GM23338 (cell line): ENCODE results near the gene MON1B. TPM values are rescaled to one million over a fixed set of nuclear protein-coding genes. Genes with fewer than 3 reads are reported as not detected.

Experiments
- ATAC-seq: fragments of 200-7000 bp; cut with Tn5 transposase; 3 replicates; pipeline ENCODE4 v1.9.1; 2020
- DNase-seq: peaks from one replicate; pipeline ENCODE4 v3.0.0-alpha.2; 2015; ENCODE audit warnings: low spot score
- H2AFZ ChIP-seq: fragments of 200-600 bp; sonication (generic); 2 replicates; pipeline ENCODE4 v1.8.0; 2016; ENCODE audit warnings: antibody characterized with exemption, mild to moderate bottlenecking, moderate library complexity
- H3F3A ChIP-seq: fragments of 200-600 bp; sonication (generic); replicated peaks from 2 replicates; pipeline ENCODE4 v1.8.0; 2017; ENCODE audit warnings: antibody characterized with exemption, mixed run types, low read depth
- H3K27ac ChIP-seq: fragments of 200-600 bp; sonication (generic); 2 replicates; pipeline ENCODE4 v1.6.1; 2016; ENCODE audit warnings: low read depth
- H3K27me3 ChIP-seq: fragments of 200-600 bp; sonication (generic); 2 replicates; pipeline ENCODE4 v1.8.0; 2016; ENCODE audit warnings: mild to moderate bottlenecking, mixed run types, moderate library complexity; ENCODE audit not compliant: insufficient read depth
- H3K36me3 ChIP-seq: fragments of 200-600 bp; sonication (generic); 2 replicates; pipeline ENCODE4 v1.8.0; 2016; ENCODE audit warnings: mild to moderate bottlenecking; ENCODE audit not compliant: insufficient read depth
- H3K4me1 ChIP-seq: fragments of 200-600 bp; sonication (generic); 2 replicates; pipeline ENCODE4 v1.8.0; 2016; ENCODE audit warnings: mild to moderate bottlenecking, moderate library complexity; ENCODE audit not compliant: insufficient read depth
- H3K4me2 ChIP-seq: fragments of 200-600 bp; sonication (generic); 2 replicates; pipeline ENCODE4 v1.7.1; 2017; ENCODE audit warnings: mixed run types
- H3K4me3 ChIP-seq: fragments of 200-600 bp; sonication (generic); 2 replicates; pipeline ENCODE4 v1.6.1; 2016; ENCODE audit warnings: mixed run types
- H3K79me2 ChIP-seq: fragments of 200-600 bp; sonication (generic); replicated peaks from 2 replicates; pipeline ENCODE4 v1.8.0; 2017; ENCODE audit warnings: mild to moderate bottlenecking; ENCODE audit not compliant: insufficient read depth
- H3K9me2 ChIP-seq: fragments of 200-600 bp; sonication (generic); 2 replicates; pipeline ENCODE4 v1.8.0; 2017; ENCODE audit not compliant: insufficient read depth
- H4K20me1 ChIP-seq: fragments of 200-600 bp; sonication (generic); replicated peaks from 2 replicates; pipeline ENCODE4 v1.8.0; 2017; ENCODE audit warnings: mild to moderate bottlenecking; ENCODE audit not compliant: insufficient read depth
- H3K27ac Mint-ChIP-seq: 2 replicates; pipeline ENCODE4 v1.8.0; 2020; ENCODE audit warnings: inconsistent platforms, mild to moderate bottlenecking, moderate library complexity, mixed read lengths
- H3K27me3 Mint-ChIP-seq: 3 replicates; pipeline ENCODE4 v1.8.0; 2022; ENCODE audit warnings: low read depth, mild to moderate bottlenecking, moderate library complexity, mixed read lengths, inconsistent platforms; ENCODE audit not compliant: insufficient read depth, poor library complexity
- H3K36me3 Mint-ChIP-seq: 3 replicates; pipeline ENCODE4 v1.8.0; 2021; ENCODE audit warnings: low read depth, mild to moderate bottlenecking, inconsistent platforms, moderate library complexity, mixed read lengths
- H3K4me1 Mint-ChIP-seq: 3 replicates; pipeline ENCODE4 v1.8.0; 2020; ENCODE audit warnings: mild to moderate bottlenecking, inconsistent platforms, mixed read lengths
- H3K4me3 Mint-ChIP-seq: 3 replicates; pipeline ENCODE4 v1.8.0; 2021; ENCODE audit warnings: moderate library complexity, mild to moderate bottlenecking, inconsistent platforms, mixed read lengths
- H3K9me3 Mint-ChIP-seq: 3 replicates; pipeline ENCODE4 v1.8.0; 2020; ENCODE audit warnings: moderate library complexity, mild to moderate bottlenecking, inconsistent platforms, mixed read lengths
- CREB1 ChIP-seq: fragments of 250-450 bp; sonication (Bioruptor Pico); IDR thresholded peaks from 2 replicates; pipeline ENCODE4 v1.5.0; 2020; ENCODE audit warnings: low read depth, mild to moderate bottlenecking, moderate library complexity
- EZH2phosphoT487 ChIP-seq: fragments of 200-600 bp; sonication (generic); IDR thresholded peaks from one replicate; pipeline ENCODE4 v1.8.1; 2018; ENCODE audit warnings: antibody characterized with exemption; ENCODE audit not compliant: unreplicated experiment
- NANOG ChIP-seq: IDR thresholded peaks from 2 replicates; pipeline ENCODE4 v1.6.1; 2016; ENCODE audit warnings: antibody characterized with exemption, borderline replicate concordance
- STAT1 ChIP-seq: IDR thresholded peaks from one replicate; pipeline ENCODE4 v1.6.1; 2016; ENCODE audit warnings: antibody characterized with exemption; ENCODE audit not compliant: unreplicated experiment
- ZNF331 ChIP-seq: fragments of 250-450 bp; sonication (Bioruptor Pico); IDR thresholded peaks from 2 replicates; pipeline ENCODE4 v1.5.0; 2020; ENCODE audit warnings: low read depth, mild to moderate bottlenecking, moderate library complexity
- polyA plus RNA-seq: library from polyadenylated mRNA; unstranded; fragments of >200 nt; fragmentation: Nextera tagmentation; extraction: Ambion mirVana; gene quantifications from 2 replicates; pipeline ENCODE4 v1.2.1, GENCODE V29; 2016
- total RNA-seq: library from RNA; depleted of rRNA; stranded (reverse); fragments of >200 nt; shearing (Covaris generic); gene quantifications from 2 replicates; pipeline ENCODE4 v1.2.3, GENCODE V29; 2014
- TF ChIP-seq, protein P1 (sequence below), 2 experiments: fragments of 200-600 bp in 1 of 2; sonication (generic) in 1 of 2; conservative IDR thresholded peaks; 2 replicates each; pipeline versions ENCODE4 v1.5.1 to v1.6.1; 2016 to 2017; ENCODE audit warnings: antibody characterized with exemption in 2 of 2, low read depth in 2 of 2, mild to moderate bottlenecking in 2 of 2, moderate library complexity in 1 of 2
- TF ChIP-seq, protein P2 (sequence below): IDR thresholded peaks from 2 replicates; pipeline ENCODE4 v1.6.1; 2016; ENCODE audit warnings: antibody characterized with exemption
- TF ChIP-seq, protein P3 (sequence below): fragments of 250-450 bp; sonication (Bioruptor Pico); IDR thresholded peaks from 2 replicates; pipeline ENCODE4 v1.5.0; 2020; ENCODE audit warnings: mild to moderate bottlenecking, moderate library complexity

MON1B gene
- total and polyA plus RNA-seq, 2 experiments from 2014 or later = 9.7 to 30.2 TPM

DNA sequence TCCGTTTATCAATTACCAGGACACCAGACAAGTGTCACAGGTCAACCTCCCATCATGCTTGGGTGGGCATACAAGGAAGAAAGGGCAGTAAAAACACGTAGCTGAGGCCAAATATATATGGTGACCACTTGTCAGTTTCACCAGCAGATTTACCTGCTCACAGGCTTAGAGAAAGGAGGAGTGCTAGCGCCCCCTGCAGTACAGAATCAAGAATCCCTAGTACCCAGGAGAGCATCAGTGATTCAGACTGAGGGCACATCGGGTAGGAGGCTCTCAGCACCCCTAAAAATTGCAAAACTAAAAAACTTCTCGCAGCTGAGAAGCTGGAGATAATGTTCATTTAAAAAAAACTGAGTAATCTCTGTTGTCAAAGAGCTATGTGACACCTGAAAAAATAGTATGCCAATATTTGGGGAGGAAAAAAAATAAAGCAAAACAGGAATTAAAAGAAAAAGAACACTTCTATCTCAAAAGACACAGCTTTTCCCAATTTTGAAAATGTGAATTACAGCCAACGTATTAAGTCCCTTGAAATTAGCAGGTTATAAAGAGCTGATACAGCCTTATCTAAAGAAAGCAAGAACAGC lies 21.2 kb upstream of the MON1B start:
- Histone ChIP-seq H3F3A (no peaks in the 10 kb centered on the region), H3K4me1 (no peaks in the 10 kb centered on the region), H3K4me3 (no peak overlapping the region), H3K79me2 (no peaks in the 10 kb centered on the region), H3K27ac (no peak overlapping the region), H3K27me3 (no peaks in the 10 kb centered on the region), H3K4me2 (no peak overlapping the region), H4K20me1 (no peaks in the 10 kb centered on the region), H2AFZ (no peak overlapping the region), H3K9me2 (peaks cover 3% of the 10 kb centered on the region; the same call in 1 of the 2 replicates), H3K36me3 (no peaks in the 10 kb centered on the region)
- H3K4me1 Mint-ChIP-seq = no peaks in the 10 kb centered on the region
- no peaks in the 10 kb centered on the region for H3K27me3 Mint-ChIP-seq
- DNase-seq (peak; percentile 87), ATAC-seq (peak; percentile 93)
- H3K36me3 Mint-ChIP-seq = no peaks in the 10 kb centered on the region
- H3K4me3 Mint-ChIP-seq = no peak overlapping the region
- peaks cover 8% of the 10 kb centered on the region for H3K9me3 Mint-ChIP-seq
- TF ChIP-seq, protein P1, sequence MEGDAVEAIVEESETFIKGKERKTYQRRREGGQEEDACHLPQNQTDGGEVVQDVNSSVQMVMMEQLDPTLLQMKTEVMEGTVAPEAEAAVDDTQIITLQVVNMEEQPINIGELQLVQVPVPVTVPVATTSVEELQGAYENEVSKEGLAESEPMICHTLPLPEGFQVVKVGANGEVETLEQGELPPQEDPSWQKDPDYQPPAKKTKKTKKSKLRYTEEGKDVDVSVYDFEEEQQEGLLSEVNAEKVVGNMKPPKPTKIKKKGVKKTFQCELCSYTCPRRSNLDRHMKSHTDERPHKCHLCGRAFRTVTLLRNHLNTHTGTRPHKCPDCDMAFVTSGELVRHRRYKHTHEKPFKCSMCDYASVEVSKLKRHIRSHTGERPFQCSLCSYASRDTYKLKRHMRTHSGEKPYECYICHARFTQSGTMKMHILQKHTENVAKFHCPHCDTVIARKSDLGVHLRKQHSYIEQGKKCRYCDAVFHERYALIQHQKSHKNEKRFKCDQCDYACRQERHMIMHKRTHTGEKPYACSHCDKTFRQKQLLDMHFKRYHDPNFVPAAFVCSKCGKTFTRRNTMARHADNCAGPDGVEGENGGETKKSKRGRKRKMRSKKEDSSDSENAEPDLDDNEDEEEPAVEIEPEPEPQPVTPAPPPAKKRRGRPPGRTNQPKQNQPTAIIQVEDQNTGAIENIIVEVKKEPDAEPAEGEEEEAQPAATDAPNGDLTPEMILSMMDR (conservative IDR thresholded peaks at IDR 0.05; ENCODE audit: low read depth in 2 of 2) = peak; percentile 91
- no peak for TF ChIP-seq CREB1 (CRISPR knock-in tag)
- H3K27ac Mint-ChIP-seq = no peak overlapping the region

DNA sequence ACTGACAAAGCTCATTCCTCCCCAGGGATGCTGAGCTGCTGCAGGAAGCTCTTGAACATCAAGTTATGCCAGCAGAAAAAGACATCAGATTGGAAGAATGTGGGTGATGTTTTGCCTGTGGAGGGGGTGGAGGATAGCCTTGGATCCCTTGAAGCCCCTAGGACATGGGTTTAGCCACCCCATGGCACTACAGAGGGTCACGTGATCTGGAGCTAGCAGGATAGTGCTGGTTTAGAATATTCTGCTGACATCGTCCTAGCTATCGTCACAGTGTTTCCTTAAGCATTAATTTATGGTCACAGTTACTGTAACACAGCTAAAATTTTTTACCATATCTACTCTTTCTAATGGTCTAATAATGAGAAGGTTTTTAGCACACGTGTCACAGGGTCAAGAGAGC lies 20.2 kb upstream of the MON1B start:
- no peaks in the 10 kb centered on the region for H3K4me1 Mint-ChIP-seq
- H3K36me3 Mint-ChIP-seq = no peaks in the 10 kb centered on the region
- no peaks in the 10 kb centered on the region for H3K4me1 ChIP-seq
- no peaks in the 10 kb centered on the region for H3K27me3 ChIP-seq
- H3K27me3 Mint-ChIP-seq = no peaks in the 10 kb centered on the region
- no peak overlapping the region for H3K27ac ChIP-seq
- no peak overlapping the region for H3K4me3 ChIP-seq
- no peak overlapping the region for H3K4me3 Mint-ChIP-seq
- DNase-seq = no peak
- H4K20me1 ChIP-seq = no peaks in the 10 kb centered on the region
- H3K9me3 Mint-ChIP-seq = peaks cover 5% of the 10 kb centered on the region
- H3K36me3 ChIP-seq = no peaks in the 10 kb centered on the region
- no peak overlapping the region for H3K27ac Mint-ChIP-seq
- no peak for ATAC-seq
- peaks cover 3% of the 10 kb centered on the region; the same call in 1 of the 2 replicates for H3K9me2 ChIP-seq
- no peak overlapping the region for H3K4me2 ChIP-seq
- H3K79me2 ChIP-seq = no peaks in the 10 kb centered on the region
- H2AFZ ChIP-seq = peak overlapping the region; percentile 47; the same call in 1 of the 2 replicates
- H3F3A ChIP-seq = no peaks in the 10 kb centered on the region
- TF ChIP-seq STAT1 = no peak
- no peak for TF ChIP-seq NANOG
- TF ChIP-seq, protein P2, sequence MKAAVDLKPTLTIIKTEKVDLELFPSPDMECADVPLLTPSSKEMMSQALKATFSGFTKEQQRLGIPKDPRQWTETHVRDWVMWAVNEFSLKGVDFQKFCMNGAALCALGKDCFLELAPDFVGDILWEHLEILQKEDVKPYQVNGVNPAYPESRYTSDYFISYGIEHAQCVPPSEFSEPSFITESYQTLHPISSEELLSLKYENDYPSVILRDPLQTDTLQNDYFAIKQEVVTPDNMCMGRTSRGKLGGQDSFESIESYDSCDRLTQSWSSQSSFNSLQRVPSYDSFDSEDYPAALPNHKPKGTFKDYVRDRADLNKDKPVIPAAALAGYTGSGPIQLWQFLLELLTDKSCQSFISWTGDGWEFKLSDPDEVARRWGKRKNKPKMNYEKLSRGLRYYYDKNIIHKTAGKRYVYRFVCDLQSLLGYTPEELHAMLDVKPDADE = no peak
- no peak for TF ChIP-seq ZNF331 (CRISPR knock-in tag)
- TF ChIP-seq, protein P3, sequence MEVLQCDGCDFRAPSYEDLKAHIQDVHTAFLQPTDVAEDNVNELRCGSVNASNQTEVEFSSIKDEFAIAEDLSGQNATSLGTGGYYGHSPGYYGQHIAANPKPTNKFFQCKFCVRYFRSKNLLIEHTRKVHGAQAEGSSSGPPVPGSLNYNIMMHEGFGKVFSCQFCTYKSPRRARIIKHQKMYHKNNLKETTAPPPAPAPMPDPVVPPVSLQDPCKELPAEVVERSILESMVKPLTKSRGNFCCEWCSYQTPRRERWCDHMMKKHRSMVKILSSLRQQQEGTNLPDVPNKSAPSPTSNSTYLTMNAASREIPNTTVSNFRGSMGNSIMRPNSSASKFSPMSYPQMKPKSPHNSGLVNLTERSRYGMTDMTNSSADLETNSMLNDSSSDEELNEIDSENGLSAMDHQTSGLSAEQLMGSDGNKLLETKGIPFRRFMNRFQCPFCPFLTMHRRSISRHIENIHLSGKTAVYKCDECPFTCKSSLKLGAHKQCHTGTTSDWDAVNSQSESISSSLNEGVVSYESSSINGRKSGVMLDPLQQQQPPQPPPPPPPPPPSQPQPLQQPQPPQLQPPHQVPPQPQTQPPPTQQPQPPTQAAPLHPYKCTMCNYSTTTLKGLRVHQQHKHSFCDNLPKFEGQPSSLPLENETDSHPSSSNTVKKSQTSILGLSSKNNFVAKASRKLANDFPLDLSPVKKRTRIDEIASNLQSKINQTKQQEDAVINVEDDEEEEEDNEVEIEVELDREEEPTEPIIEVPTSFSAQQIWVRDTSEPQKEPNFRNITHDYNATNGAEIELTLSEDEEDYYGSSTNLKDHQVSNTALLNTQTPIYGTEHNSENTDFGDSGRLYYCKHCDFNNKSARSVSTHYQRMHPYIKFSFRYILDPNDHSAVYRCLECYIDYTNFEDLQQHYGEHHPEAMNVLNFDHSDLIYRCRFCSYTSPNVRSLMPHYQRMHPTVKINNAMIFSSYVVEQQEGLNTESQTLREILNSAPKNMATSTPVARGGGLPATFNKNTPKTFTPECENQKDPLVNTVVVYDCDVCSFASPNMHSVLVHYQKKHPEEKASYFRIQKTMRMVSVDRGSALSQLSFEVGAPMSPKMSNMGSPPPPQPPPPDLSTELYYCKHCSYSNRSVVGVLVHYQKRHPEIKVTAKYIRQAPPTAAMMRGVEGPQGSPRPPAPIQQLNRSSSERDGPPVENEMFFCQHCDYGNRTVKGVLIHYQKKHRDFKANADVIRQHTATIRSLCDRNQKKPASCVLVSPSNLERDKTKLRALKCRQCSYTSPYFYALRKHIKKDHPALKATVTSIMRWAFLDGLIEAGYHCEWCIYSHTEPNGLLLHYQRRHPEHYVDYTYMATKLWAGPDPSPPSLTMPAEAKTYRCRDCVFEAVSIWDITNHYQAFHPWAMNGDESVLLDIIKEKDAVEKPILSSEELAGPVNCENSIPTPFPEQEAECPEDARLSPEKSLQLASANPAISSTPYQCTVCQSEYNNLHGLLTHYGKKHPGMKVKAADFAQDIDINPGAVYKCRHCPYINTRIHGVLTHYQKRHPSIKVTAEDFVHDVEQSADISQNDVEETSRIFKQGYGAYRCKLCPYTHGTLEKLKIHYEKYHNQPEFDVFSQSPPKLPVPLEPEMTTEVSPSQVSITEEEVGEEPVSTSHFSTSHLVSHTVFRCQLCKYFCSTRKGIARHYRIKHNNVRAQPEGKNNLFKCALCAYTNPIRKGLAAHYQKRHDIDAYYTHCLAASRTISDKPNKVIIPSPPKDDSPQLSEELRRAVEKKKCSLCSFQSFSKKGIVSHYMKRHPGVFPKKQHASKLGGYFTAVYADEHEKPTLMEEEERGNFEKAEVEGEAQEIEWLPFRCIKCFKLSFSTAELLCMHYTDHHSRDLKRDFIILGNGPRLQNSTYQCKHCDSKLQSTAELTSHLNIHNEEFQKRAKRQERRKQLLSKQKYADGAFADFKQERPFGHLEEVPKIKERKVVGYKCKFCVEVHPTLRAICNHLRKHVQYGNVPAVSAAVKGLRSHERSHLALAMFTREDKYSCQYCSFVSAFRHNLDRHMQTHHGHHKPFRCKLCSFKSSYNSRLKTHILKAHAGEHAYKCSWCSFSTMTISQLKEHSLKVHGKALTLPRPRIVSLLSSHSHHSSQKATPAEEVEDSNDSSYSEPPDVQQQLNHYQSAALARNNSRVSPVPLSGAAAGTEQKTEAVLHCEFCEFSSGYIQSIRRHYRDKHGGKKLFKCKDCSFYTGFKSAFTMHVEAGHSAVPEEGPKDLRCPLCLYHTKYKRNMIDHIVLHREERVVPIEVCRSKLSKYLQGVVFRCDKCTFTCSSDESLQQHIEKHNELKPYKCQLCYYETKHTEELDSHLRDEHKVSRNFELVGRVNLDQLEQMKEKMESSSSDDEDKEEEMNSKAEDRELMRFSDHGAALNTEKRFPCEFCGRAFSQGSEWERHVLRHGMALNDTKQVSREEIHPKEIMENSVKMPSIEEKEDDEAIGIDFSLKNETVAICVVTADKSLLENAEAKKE = no peak
- no peak for TF ChIP-seq EZH2phosphoT487
- no peak for TF ChIP-seq CREB1 (CRISPR knock-in tag)
